Embryonic facial prominence (tissue), 1 donor: ENCODE measurements around the gene TFEC.
"Not testable (repeated sequence)": the region's sequence is repeated elsewhere in the genome, so short reads cannot be mapped to it uniquely, and the experiment has no call there.

ENCODE experiments used
- DNase-seq: peaks from one replicate; pipeline ENCODE4 v3.0.0-alpha.2; 2016; ENCODE audit errors: extremely low spot score

TFEC gene

DNA sequence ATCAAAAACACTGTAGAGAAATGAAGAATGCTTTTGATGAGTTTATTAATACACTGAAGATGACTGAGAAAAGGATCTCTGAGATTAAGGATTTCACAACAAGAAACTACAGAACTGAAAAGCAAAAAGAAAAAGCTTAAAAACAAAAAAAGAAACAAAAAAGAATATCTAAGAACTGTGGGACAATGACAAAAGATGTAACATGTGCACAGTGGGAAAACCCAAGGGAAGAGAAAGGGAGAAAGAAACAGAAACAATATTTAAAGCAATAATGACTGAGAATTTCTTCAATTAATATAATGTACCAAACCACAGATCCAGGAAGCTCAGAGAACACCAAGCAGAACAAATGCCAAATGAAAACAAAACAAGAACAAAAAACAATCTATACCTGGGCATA, 42.2 kb downstream of the TFEC start:
- DNase-seq, result no peak

DNA sequence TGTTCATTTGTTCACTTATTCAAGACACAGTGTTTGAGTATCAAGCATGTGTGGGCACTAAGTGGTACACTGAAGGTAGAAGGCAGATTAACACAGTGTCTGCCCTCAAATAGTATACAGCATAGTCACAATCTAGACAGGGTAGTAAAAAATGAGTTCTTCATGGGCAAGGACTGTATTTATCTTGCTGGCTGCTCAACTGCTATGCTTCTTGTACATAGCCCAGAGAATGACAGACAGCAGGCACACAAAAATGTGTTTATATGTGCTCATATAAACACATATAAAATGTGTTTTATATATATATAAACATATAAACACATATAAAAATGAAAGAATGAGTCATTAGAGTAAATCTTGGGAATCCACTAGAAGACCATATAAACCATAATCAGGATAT, 43.1 kb downstream of the TFEC start:
- DNase-seq, result no peak

- DNase-seq, result no peak
These were observed 46.5 kb downstream of the TFEC start for GRCh38 chr7:115984105-115984504.

DNA sequence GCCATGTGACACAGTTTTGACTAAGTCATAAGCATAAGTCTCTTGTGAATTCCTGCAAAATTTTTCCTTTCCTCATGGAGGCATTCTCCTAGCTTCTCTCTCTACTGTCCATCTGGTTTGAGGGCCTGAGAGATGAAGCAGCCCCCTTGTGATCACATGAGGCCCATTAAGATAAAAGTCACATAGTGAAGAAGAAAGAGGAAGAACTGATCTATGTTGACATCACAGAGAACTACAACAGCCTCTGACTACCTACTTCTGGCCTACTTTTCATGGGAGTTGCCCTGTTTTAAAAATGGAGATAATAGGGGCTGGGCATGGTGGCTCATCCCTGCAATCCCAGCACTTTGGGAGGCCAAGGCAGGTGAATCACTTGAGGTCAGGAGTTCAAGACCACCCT, 50.4 kb downstream of the TFEC start:
- no peak for DNase-seq

- DNase-seq, result no peak
These were observed 53.9 kb downstream of the TFEC start for GRCh38 chr7:115976651-115977050.

GRCh38 chr7:115975766-115976165, 54.8 kb downstream of the TFEC start:
- no peak for DNase-seq

- DNase-seq, result no peak
These were observed 57.2 kb downstream of the TFEC start for GRCh38 chr7:115973406-115973805.

DNA sequence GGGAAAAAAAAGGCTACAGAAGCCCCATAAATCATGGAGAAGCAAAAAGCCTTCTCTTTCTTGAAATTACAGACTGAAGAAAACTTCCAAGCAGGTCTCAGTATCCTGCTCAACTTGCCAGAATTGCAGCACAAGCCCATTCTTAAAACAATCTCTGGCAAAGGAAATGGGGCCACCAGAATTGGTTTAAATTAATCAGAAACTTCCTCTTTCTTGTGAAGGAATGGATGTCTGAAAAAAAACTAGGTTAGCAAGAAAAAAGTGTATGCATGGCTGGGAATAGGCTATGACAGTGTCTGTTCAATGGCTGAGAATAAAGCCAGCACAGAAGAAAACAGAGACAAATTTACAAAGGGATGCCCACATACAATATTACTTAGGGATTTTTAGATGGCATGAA, 59.1 kb downstream of the TFEC start:
- no peak for DNase-seq

- DNase-seq, result no peak
These were observed 62.0 kb downstream of the TFEC start for GRCh38 chr7:115968596-115968995.

DNA sequence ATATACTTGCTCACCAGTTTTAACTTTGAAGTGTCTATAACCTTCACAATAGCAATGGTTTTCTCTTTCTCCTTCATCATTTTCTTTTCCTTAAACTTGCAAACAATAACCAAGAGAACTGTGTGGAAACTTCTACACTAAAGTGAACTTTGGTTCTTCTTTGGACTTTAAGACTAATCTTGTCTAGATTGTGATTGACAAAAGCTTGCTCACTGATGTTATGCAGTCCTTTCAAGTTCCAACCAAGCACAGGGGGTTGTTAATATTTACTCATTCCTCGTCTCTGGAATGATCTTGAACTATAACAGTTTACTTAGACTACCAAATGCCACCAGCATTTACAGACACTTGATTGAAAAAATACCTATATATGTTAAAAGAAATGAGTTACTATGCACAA, 62.4 kb downstream of the TFEC start:
- DNase-seq, result no peak

DNA sequence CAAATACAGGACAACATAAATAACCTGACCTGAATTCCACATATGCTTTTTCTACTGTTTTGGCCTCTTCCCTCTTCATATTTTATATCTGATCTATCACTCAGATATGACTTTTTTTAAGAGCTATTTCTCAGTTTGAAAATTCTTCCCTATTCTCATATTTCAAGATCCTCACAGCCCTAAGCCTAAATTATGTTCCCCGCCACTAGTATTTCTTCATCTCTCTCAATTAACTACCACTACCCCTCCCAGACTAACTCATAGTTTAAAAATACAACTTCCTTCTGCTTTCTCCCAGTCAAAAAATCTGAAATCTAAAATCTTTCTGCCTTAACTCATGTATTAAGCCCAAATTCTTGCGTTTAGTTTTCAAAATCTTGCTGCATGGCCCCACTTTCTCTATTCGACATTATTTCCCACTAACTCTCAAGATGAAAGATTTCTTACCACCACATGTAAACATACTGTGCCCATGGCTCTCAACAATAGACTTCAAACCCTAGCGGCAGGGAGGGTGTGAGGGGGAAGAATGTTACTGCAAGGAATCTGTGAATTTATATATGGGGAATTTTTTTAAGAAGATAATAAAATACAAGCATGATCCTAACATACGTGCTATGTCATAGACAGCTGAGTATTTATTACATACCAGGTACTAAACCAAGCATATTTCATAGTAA, 64.6 kb downstream of the TFEC start:
- no peak for DNase-seq

- no peak for DNase-seq
These were observed 65.3 kb downstream of the TFEC start for GRCh38 chr7:115965236-115965635.

- DNase-seq, result no peak
These were observed 65.8 kb downstream of the TFEC start for GRCh38 chr7:115964799-115965198.

- no peak for DNase-seq
These were observed 68.2 kb downstream of the TFEC start for GRCh38 chr7:115962340-115962739.

GRCh38 chr7:115953592-115954255, 76.8 kb downstream of the TFEC start:
- DNase-seq, result no peak

DNA sequence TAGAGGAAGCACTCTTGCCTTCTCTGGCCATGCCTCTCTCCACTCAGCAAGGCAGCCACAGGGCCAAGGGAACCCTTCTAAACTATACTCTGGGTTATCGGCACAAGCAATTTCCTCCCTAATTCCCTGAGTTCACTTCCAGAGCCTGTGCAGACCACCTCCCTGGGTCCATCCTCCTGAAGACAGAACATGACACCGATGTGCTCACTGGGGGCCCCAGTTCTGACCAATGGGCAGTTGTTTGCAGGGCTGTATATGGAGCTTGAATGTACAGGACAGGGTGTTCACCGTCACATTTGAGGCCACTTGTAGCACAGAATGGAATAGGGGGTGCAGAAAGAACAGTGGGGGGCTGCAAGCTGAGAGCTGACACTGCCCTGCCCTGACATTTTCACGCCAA, 77.7 kb downstream of the TFEC start:
- no peak for DNase-seq

DNA sequence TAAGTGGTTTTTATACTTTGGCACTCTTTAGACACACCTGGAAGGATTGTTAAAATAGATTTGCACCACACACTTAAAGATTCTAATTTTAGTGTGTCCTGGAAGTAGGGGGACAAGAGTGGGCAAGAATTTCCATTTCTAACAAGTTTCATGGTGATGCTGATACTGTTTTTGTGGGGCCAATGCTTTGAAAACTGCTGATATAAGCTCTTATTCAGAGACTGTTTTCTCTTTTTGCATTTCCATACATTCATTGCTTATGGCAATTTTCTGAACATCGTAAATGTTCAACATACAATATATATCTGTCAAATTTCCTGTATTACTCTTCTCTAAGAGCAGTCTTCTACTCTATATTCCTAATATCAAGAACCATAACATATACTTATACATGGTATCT, 79.0 kb downstream of the TFEC start:
- DNase-seq, result no peak

- DNase-seq, result no peak
These were observed 88.8 kb downstream of the TFEC start for GRCh38 chr7:115941703-115942268.

DNA sequence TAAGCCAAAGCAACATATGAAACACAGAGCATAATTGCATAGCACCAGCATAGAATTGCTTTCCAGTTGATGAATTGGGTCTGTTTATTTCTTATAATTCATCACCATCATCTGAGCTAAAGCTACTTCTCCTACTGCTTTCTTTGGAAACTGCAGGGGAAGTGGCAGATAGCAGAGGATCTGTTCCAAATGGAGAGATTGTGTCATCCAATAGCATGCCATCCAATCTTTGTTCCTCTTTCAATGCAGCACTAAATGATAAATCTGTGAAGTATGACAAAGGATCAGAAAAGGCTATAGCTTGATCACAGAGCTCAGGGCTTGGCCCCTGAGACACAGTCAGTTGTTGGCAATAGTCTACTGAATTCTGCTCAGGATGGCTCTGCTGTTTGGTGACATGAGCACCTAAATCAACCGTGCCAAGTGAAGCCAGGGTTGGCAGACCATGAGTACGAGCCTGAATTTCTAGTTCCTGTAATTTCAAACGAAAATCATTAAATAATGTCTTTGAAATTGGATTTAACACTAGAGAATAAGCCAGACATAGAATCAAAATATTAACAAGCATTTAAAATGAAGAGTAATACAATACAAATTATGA, 90.0 kb downstream of the TFEC start:
- DNase-seq, result no peak

DNA sequence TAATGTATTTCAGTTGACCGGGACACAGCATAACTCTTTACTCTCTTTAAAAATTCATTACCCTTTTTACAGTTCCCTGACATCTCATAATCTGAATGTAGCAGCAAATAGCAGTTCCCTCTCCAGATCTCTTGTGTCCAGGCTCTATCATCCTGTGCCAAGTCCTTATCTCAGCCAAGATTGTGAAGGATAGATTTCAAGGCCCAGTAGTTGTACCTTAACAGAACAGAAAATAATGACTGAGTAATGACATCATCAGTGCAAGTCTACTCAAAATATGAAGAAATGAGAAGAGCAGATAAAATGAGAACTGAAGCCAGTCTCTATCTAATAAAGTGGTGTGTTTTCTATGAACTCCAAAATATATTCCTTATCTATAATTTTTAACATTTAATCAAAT, 92.6 kb downstream of the TFEC start:
- DNase-seq, result no peak

DNA sequence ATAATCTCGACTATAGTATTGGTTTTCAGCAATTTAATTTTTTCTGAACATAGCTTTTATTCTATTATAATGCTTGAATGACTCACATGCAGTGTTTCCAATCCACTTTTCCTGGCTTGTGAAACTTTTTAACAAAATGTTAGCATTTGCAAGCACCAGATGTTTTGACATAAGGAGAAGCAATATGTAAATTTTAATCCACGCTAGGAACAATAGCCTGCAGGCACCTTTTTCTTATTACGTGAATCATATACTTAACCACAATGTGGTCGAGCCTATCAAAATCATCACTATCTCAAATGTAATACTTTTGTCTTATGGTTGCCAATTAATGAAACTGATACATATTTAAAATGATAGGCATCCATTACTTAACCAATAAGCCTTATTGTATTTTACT, 97.1 kb downstream of the TFEC start:
- peak; percentile 26 for DNase-seq

DNA sequence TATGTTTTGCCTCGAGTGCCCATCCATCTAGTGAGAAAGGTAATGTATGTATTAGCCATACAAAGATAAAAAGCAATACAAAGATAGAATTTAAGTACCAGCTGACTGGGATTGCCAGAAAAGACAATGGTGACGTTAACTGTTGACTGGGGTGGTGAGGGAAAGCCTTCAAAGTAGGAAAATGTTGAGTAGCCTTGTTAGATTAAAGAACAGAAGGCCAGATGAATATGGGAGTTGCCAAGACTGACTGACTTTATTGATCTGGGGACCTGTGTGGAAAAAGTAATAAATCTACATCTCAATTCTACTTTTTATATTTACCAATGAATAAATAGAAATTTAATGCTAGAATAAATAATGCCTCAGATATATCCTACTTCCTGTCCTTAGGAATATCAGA, 97.7 kb downstream of the TFEC start:
- no peak for DNase-seq

DNA sequence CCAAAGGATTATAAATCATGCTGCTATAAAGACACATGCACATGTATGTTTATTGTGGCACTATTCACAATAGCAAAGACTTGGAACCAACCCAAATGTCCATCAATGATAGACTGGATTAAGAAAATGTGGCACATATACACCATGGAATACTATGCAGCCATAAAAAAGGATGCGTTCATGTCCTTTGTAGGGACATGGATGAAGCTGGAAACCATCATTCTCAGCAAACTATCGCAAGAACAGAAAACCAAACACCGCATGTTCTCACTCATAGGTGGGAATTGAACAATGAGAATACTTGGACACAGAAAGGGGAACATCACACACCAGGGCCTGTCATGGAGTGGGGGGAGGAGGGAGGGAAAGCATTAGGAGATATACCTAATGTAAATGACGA, 100.4 kb downstream of the TFEC start:
- not testable (repeated sequence) for DNase-seq
